PC-9 (cell line): Measurements from ENCODE around the gene KANSL3.

ENCODE experiments used
- CTCF ChIP-seq: fragments of 200-600 bp; sonication (generic); conservative IDR thresholded peaks from 2 replicates; pipeline ENCODE4 v1.6.1; 2017; ENCODE audit warnings: mixed run types, antibody characterized with exemption, mild to moderate bottlenecking, moderate library complexity
- EZH2 ChIP-seq: fragments of 200-600 bp; sonication (generic); IDR thresholded peaks from 2 replicates; pipeline ENCODE4 v1.8.0; 2017; ENCODE audit warnings: antibody characterized with exemption, low read depth

DNA sequence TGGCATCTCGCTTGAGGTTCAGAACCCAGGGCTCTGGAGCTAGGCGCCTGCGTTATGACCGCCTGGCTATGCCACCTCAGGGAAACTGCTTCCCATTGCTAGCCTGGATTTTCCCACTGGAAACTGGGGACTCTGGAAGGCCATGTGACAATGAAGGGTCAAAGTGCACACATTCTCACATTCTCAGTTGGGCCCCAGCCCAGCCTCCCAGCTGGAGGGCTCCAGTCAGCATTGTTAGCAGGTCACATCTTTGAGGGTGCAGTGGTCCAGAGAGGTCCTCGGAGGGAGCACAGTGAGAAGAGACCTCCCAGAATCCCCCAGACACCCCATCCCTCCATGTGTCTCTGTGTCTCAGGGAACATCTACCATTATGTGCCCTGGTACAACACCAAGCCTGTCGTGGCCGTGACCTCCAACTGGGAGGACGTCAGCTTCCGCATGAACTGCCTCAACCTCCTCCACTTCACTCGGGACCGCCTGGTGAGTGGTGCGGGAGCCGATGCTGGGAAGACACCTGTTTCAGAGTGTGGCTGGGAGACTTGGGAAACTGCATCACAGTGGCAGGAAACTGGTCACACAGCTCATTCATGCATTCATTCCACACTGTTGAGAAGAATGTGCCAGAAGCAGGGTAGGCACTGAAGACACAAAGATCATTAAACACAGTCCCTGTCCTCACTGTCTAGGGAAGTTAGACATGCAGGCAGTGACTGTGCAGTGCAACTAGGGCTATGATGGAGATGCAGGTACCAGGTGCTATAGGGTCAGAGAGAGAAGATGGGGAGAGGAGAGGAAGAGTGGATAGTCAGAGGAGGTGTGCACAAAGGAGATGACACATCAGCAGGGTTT is 46.1 kb upstream of the KANSL3 start:
- TF ChIP-seq CTCF (no peak), EZH2 (no peak)
